ENCODE measurements around the gene PKHD1. TPM values are rescaled to one million over a fixed set of nuclear protein-coding genes. Genes with fewer than 3 reads are reported as not detected.
A peak's percentile ranks its signal among the peaks of the same experiment; 100 is the strongest.
"Not testable (repeated sequence)": the region's sequence is repeated elsewhere in the genome, so short reads cannot be mapped to it uniquely, and the experiment has no call there.

PKHD1 gene
- total RNA-seq, 1 experiment from 2014 or later: 0.14 TPM

DNA sequence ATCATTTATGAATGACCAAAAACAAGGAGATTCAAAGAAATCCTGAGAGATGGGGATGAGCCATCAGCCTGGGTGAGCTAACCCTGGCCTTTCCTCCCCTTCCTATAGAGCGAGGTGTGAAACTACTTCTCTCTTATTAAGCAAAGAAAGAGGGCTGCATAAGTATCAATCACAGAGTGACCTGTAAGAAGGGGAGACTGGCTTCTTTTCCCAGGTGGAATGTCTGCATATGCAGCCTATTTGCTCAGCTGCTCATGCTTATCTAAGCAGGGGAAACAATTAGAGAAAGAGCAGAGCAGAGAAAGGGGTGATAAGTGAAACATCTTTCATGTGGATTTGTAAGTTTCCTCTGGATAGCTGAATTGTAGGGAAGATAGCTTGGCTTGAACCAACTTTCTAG lies 160.0 kb downstream of the PKHD1 start:
- Histone ChIP-seq H3K27me3 (ENCODE audit: control insufficient read depth, insufficient read depth, low read length) (no peaks in the 10 kb centered on the region), H3K36me3 (replicated peaks; ENCODE audit: control insufficient read depth, insufficient read depth, low read length) (no peaks in the 10 kb centered on the region), H3K4me3 (ENCODE audit: insufficient read depth, low read depth, low read length) (no peak overlapping the region)
- no peak for DNase-seq

DNA sequence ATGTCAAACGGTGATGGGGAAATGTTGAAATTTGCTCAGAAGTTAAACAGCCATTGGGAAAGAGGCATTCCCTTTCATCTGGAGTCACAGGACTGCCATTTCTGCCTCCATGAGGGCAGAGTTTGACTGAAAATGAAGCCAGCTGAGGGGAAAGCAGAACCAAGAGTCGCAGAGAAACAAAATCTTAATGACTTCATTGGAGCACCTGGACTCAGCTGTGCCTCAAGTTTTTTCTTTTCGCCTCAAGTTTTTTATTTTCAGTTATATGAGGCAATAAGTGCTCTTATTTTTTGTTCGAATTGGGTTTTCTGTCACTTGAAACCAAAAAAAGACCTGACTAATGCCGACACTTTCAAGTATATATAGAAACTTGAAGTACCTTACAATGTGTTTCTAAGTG lies 161.3 kb downstream of the PKHD1 start:
- Histone ChIP-seq H3K36me3 (replicated peaks; ENCODE audit: control insufficient read depth, insufficient read depth, low read length) (no peaks in the 10 kb centered on the region), H3K27me3 (ENCODE audit: control insufficient read depth, insufficient read depth, low read length) (no peaks in the 10 kb centered on the region), H3K4me3 (ENCODE audit: insufficient read depth, low read depth, low read length) (no peak overlapping the region)
- no peak for DNase-seq

- not testable (repeated sequence) for DNase-seq; H3K36me3 ChIP-seq (replicated peaks; ENCODE audit: control insufficient read depth, insufficient read depth, low read length); H3K4me3 ChIP-seq (ENCODE audit: insufficient read depth, low read depth, low read length); H3K27me3 ChIP-seq (ENCODE audit: control insufficient read depth, insufficient read depth, low read length)
These were observed 164.9 kb downstream of the PKHD1 start for GRCh38 chr6:51922479-51922878.

DNA sequence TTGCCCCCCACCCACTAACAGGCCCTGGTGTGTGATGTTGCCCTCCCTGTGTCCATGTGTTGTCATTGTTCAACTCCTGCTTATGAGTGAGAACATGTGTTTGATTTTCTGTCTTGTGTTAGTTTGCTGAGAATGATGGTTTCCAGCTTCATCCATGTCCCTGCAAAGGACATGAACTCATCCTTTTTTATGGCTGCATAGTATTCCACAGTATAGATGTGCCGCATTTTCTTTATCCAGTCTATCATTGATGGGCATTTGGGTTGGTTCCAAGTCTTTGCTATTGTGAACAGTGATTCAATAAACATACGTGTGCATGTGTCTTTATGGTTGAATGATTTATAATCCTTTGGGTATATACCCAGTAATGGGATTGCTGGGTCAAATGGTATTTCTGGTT lies 169.1 kb downstream of the PKHD1 start:
- H3K36me3 ChIP-seq (replicated peaks; ENCODE audit: control insufficient read depth, insufficient read depth, low read length); DNase-seq; H3K4me3 ChIP-seq (ENCODE audit: insufficient read depth, low read depth, low read length); H3K27me3 ChIP-seq (ENCODE audit: control insufficient read depth, insufficient read depth, low read length): not testable (repeated sequence)

- H3K36me3 ChIP-seq (replicated peaks; ENCODE audit: control insufficient read depth, insufficient read depth, low read length): no peaks in the 10 kb centered on the region
- no peak overlapping the region for H3K4me3 ChIP-seq (ENCODE audit: insufficient read depth, low read depth, low read length)
- no peak for DNase-seq
- H3K27me3 ChIP-seq (ENCODE audit: control insufficient read depth, insufficient read depth, low read length): no peaks in the 10 kb centered on the region
These were observed 172.3 kb downstream of the PKHD1 start for GRCh38 chr6:51915098-51915497.

- H3K4me3 ChIP-seq (ENCODE audit: insufficient read depth, low read depth, low read length): no peak overlapping the region
- no peaks in the 10 kb centered on the region for H3K36me3 ChIP-seq (replicated peaks; ENCODE audit: control insufficient read depth, insufficient read depth, low read length)
- DNase-seq: no peak
These were observed 174.1 kb downstream of the PKHD1 start for GRCh38 chr6:51913265-51913664.

DNA sequence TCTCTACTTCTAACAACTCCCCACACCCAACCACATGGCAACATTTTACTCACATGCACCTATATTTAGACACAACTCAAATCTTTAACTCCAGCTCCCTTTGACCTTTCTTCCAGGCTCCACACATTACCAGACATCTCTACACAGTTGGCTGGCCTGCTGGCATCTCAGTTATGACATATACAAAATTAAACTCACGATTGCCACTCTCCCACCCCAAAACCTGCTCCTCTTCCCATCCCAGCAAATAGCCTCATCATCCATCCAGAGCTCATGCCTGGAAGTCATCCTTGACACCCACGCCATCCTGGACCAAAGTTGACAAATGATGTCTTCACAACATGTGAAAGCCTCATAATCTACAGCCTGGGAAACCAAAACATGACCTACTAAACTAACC lies 176.6 kb downstream of the PKHD1 start:
- Histone ChIP-seq H3K27me3 (ENCODE audit: control insufficient read depth, insufficient read depth, low read length) (no peaks in the 10 kb centered on the region), H3K36me3 (replicated peaks; ENCODE audit: control insufficient read depth, insufficient read depth, low read length) (no peaks in the 10 kb centered on the region)

More at GRCh38 chr6:51913265-51913664, 174.1 kb downstream of the PKHD1 start:
- no peaks in the 10 kb centered on the region for H3K27me3 ChIP-seq (ENCODE audit: control insufficient read depth, insufficient read depth, low read length)

GRCh38 chr6:51908243-51908642 lies 179.2 kb downstream of the PKHD1 start:
- H3K4me3 ChIP-seq (ENCODE audit: insufficient read depth, low read depth, low read length): no peak overlapping the region
- no peaks in the 10 kb centered on the region for H3K36me3 ChIP-seq (replicated peaks; ENCODE audit: control insufficient read depth, insufficient read depth, low read length)
- H3K27me3 ChIP-seq (ENCODE audit: control insufficient read depth, insufficient read depth, low read length): no peaks in the 10 kb centered on the region
- DNase-seq: no peak

More for the DNA sequence above, 176.6 kb downstream of the PKHD1 start:
- no peak for DNase-seq
- H3K4me3 ChIP-seq (ENCODE audit: insufficient read depth, low read depth, low read length): no peak overlapping the region

GRCh38 chr6:51901766-51902764 lies 185.3 kb downstream of the PKHD1 start:
- no peak for DNase-seq
- Histone ChIP-seq H3K36me3 (replicated peaks; ENCODE audit: control insufficient read depth, insufficient read depth, low read length) (no peaks in the 10 kb centered on the region), H3K4me3 (ENCODE audit: insufficient read depth, low read depth, low read length) (no peak overlapping the region)

DNA sequence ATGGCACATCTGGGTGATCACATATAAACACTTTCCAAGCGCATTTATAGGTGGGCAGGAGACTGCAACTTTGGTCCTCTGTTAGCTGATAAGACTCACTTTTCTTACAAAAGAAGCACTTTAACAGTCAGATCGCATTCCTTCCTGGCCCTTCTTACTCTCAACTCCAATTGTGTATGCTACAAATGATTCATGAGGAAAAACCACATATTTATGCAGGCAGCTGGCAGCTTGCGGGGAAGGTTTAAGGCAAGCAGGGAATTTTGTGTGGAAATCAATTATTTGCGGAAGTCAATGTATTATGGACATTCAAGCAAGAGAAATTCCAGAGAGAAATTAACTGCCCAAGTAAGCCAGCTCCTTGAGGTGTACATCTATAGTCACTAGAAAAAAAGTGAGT lies 194.0 kb downstream of the PKHD1 start:
- Histone ChIP-seq H3K27me3 (ENCODE audit: control insufficient read depth, insufficient read depth, low read length) (no peaks in the 10 kb centered on the region), H3K4me3 (ENCODE audit: insufficient read depth, low read depth, low read length) (no peak overlapping the region), H3K36me3 (replicated peaks; ENCODE audit: control insufficient read depth, insufficient read depth, low read length) (no peaks in the 10 kb centered on the region)
- DNase-seq: no peak

More at GRCh38 chr6:51901766-51902764, 185.3 kb downstream of the PKHD1 start:
- no peaks in the 10 kb centered on the region for H3K27me3 ChIP-seq (ENCODE audit: control insufficient read depth, insufficient read depth, low read length)

DNA sequence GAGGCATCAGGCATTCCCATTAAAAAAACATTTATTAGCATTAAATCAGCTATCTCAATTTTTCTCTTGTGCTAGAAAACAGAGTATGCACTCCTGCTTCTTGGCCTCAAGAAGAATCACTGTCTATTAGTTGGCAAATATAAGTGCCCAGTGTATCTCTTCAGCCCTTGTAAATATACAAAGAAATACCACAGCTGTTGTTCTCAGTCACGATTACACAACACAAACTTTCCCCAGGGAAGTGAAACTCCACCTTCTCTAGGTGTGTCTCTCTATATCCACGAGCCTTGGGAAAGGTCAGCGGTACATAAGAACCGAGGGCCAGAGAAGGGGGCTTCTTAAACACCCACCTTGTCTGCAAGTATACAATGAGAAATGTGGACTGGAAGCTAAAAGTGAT lies 194.7 kb downstream of the PKHD1 start:
- no peaks in the 10 kb centered on the region for H3K36me3 ChIP-seq (replicated peaks; ENCODE audit: control insufficient read depth, insufficient read depth, low read length)
- no peak for DNase-seq
- no peak overlapping the region for H3K4me3 ChIP-seq (ENCODE audit: insufficient read depth, low read depth, low read length)
- H3K27me3 ChIP-seq (ENCODE audit: control insufficient read depth, insufficient read depth, low read length): no peaks in the 10 kb centered on the region

GRCh38 chr6:51892339-51892738 lies 195.1 kb downstream of the PKHD1 start:
- Histone ChIP-seq H3K36me3 (replicated peaks; ENCODE audit: control insufficient read depth, insufficient read depth, low read length) (no peaks in the 10 kb centered on the region), H3K27me3 (ENCODE audit: control insufficient read depth, insufficient read depth, low read length) (no peaks in the 10 kb centered on the region), H3K4me3 (ENCODE audit: insufficient read depth, low read depth, low read length) (no peak overlapping the region)
- DNase-seq: no peak

DNA sequence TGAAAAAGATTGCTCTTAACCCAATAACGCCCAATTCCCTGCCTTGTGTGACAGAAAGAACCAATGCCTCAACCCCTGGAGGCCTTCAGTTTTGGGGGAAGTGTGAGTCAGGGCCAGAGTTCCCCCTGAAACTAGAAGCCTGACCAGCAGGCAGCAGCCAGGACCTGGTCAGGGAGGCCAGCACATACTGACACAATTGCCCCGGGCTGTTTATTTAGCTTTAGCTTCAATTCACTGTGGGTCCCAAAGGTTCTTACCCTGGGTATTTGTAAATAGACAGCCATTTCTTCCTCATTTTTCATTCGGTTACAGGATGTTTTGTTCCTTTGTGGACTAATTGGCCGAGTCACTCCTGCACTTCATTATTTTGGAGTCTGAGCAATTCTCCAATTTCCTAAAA lies 195.6 kb downstream of the PKHD1 start:
- H3K4me3 ChIP-seq (ENCODE audit: insufficient read depth, low read depth, low read length): no peak overlapping the region
- H3K36me3 ChIP-seq (replicated peaks; ENCODE audit: control insufficient read depth, insufficient read depth, low read length): no peaks in the 10 kb centered on the region
- DNase-seq: no peak
- no peaks in the 10 kb centered on the region for H3K27me3 ChIP-seq (ENCODE audit: control insufficient read depth, insufficient read depth, low read length)

GRCh38 chr6:51887859-51888258 lies 199.6 kb downstream of the PKHD1 start:
- H3K4me3 ChIP-seq (ENCODE audit: insufficient read depth, low read depth, low read length): no peak overlapping the region
- no peaks in the 10 kb centered on the region for H3K36me3 ChIP-seq (replicated peaks; ENCODE audit: control insufficient read depth, insufficient read depth, low read length)
- no peak for DNase-seq
- no peaks in the 10 kb centered on the region for H3K27me3 ChIP-seq (ENCODE audit: control insufficient read depth, insufficient read depth, low read length)

DNA sequence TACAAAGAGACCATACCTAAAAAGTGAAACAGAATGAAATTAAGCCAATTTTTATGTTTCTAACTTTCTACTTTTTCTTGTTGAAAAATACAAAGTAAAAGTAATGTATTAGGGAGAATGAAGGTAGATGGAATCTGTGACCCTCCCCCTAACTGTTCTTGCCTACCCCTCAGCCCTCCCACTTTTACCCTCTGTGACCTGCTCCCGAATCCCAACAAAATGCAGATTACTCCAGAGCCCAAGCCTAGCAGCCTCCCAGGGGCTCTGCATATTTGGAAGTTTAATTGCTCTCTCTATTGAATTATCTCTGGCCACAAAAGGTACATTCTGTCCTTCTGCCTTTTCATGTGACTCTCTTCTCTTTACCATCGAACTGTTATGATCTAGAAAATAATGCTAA lies 201.5 kb downstream of the PKHD1 start:
- peak; percentile 28 for DNase-seq
- Histone ChIP-seq H3K36me3 (replicated peaks; ENCODE audit: control insufficient read depth, insufficient read depth, low read length) (no peaks in the 10 kb centered on the region), H3K4me3 (ENCODE audit: insufficient read depth, low read depth, low read length) (no peak overlapping the region), H3K27me3 (ENCODE audit: control insufficient read depth, insufficient read depth, low read length) (no peaks in the 10 kb centered on the region)
